ENCODE data around the gene KIF24.
"Not testable (repeated sequence)": the region's sequence is repeated elsewhere in the genome, so short reads cannot be mapped to it uniquely, and the experiment has no call there.

KIF24 gene

GRCh38 chr9:34321451-34321850, 7.6 kb downstream of the KIF24 start:
- DNase-seq: no peak

- DNase-seq: no peak
Measured at GRCh38 chr9:34318163-34318790, 10.8 kb downstream of the KIF24 start.

DNA sequence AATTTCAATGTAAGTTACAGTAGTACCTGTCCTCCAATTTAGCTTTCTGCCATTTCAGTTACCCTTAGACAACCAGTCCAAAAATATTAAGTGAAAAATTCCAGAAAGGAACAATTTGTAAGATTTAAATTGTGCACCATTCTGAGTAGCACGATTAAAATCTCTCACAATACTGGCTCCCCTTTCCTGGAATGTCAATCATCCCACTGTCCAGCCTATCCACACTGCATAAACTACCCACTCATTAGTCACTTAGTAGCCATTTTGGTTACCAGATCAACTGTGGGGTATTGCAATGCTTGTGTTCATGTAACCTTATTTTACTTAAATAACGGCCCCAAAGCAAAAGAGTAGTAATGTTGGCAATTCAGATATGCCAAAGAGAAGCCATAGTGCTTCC, 11.6 kb downstream of the KIF24 start:
- DNase-seq: no peak

DNA sequence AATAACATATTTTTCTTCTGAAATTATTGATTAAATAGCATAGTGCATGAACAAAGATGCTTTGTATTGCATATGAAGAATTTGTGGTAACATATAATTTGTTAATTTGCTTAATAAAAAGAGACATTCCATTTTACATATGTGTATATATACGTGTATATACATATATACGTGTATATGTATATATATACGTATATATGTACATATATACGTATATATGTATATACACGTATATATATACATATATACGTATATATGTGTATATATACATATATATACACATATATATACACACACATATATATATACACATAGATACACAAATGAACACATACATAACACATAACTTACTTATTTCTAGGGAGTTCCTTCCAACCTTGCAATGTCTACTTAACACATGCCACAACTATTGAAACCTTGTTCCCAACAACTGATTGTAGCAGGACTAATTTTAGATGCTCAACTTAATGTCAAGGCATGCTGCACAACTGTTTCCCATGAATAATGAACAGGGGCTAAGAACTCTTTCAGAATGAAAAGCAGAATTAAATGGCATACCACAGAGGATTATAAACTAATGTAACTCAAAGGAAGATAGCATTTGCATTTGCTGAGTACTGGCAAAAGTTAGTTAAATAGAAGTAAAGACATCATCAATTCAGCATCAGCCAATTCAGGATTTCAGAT, 17.4 kb downstream of the KIF24 start:
- DNase-seq: no peak

DNA sequence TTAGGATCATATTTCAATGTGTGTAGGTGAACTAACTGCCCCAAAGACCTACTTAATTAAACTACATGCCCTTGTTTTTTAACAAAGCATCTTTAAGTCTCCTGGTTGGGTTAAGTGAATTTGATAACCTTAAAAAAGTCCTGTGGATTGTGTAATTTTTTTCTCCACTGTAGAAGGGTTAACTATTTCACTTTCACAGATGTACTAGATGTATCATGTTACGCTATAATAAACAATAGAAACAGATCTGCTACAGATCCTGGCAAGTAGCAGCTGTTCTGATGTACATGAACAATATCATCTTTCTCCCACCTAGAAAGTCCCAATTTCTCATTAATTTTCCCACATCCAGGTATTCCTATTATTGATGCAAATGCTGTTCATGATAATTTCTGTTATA, 18.9 kb downstream of the KIF24 start:
- DNase-seq: no peak

DNA sequence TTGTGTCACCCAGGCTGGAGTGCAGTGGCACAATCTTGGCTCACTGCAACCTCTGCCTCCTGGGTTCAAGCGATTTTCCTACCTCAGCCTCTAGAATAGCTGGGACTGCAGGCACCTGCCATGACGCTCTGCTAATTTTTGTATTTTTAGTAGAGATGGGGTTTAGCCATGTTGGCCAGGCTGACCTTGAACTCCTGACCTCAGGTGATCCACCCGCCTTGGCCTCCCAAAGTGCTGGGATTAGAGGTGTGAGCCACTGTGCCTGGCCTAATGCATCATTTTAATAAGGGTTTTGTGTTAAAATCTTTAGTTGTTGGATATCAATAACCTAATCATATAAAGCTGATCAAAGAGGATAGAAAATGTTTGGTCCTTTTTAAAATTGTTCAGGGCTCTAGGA, 20.8 kb downstream of the KIF24 start:
- not testable (repeated sequence) for DNase-seq

DNA sequence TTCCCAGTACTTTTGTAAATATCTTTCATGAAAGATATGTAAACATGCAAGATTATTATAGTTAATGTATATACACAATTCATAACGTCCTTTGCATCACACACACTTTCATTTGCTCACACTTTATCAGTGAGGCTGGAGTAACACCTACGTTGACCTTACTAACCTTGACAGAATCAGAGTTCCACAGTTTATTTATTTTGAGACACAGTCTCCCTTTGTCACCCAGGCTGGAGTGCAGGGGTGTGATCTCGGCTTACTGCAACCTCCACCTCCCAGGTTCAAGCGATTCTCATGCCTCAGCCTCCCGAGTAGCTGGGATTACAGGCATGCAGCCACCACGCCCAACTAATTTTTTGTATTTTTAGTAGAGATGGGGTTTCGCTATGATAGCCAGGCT, 28.0 kb downstream of the KIF24 start:
- not testable (repeated sequence) for DNase-seq

DNA sequence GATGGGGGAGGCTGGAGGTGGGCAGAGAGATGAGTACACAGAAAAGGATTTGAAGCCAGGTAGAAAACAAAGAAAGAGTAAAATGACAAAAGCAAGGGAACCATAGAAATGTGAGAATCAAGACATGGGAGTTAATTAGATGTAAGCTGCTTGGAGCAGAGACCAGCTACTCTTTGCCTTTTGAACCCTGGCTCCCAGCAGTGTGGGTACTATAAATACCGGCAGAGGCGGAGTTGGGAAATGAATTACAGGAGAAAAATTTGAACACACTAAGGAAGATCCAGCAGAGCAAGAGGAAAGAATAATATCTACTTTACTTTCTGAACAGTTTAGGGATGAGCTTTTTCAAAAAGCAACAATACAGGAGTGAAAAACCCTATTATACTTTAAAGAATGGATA, 36.5 kb downstream of the KIF24 start:
- no peak for DNase-seq

GRCh38 chr9:34291423-34291822, 37.6 kb downstream of the KIF24 start:
- no peak for DNase-seq

DNA sequence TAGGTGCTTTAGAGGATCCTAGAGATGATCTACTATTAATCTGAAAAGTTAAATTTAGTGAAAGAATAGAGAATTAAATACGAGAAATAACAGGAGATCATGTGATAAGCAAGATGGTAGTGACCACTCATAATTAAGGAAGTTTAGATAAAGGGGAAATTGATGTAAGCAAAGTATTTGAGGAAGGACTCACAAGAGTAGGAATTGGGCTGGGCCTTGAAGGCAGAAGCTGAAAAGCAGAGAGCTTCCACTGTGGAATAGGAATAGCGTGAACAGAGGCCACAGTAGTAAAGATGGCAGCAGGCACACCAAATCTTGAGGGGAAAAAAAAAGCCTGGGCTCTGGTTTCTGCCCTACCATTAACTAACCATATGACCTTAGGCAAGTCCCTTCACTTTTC, 38.0 kb downstream of the KIF24 start:
- DNase-seq: no peak

GRCh38 chr9:34289159-34289558, 39.9 kb downstream of the KIF24 start:
- DNase-seq: no peak

GRCh38 chr9:34282096-34282495, 47.0 kb downstream of the KIF24 start:
- no peak for DNase-seq

DNA sequence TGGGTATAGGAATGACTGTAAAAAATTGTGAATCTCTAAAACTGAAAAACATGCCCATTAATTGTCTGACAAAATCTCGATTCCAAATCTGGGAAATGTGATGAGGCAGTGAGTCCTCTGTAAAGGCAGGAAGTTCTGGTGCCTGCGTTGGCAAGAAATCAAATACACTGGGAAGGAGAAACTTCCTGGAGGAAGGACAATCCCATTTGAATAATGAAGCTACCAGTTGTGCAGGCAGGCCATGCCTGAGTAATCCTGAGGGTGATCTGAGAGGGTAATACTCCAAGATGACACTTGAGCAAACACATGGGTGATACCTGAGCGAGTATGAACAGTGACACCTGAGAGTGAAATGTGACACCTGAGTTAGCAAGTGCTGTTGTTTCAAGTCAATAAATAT, 49.7 kb downstream of the KIF24 start:
- DNase-seq: no peak

Data from activated CD4-positive, alpha-beta T cell treated with anti-CD3 and anti-CD28 coated beads, Interleukin-2, amount 50 U/mL, for 16 hours (primary cell).